Suppressor macrophage treated with lipopolysaccharide for 1 hour (primary cell): ENCODE data around the gene ABI2.

Experiments used
- DNase-seq, 3 donors: peaks; one replicate each; pipeline ENCODE4 v3.0.0-alpha.2; 2020 to 2022

The ABI2 gene

DNA sequence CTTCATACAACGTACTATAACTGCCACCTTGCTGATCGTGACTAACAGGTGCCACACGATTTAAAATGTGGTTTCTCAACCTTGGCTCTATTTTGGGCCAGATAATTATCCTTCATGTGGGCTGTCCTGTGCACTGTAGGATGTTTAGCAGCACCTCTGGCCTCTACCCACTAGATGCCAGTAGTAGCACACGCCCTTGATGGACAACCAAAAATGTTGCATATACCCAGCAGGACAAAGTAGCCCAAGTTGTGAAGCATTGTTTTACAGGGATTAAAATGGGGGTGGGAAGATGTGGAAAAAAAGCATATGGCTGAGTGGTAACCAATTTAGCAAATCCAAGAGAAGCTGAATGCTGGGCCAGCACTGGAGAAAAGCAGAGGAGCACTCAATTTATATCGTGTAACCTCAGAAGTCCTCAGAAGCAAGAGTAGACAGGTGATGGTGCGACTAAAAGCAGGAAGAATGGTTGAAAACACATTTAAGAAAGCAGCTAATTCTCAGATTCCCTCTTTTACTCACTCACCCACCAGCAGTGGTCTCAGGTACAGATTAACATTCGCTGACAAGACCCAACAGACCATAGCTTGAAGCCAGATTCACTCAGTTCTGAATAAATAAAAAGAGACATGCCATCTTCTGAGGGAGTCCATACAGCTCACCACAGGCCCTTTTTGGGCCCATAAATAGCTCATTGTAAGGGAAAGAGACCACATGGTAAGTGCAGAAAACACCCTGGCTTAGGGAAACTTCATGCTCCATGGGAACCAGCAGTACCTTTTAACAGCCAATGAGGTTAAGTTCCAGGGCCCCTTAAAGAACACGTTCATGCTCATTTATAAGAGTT, 156.3 kb downstream of the ABI2 start:
- DNase-seq, result peak; percentile 34 to 46 (median 45)

DNA sequence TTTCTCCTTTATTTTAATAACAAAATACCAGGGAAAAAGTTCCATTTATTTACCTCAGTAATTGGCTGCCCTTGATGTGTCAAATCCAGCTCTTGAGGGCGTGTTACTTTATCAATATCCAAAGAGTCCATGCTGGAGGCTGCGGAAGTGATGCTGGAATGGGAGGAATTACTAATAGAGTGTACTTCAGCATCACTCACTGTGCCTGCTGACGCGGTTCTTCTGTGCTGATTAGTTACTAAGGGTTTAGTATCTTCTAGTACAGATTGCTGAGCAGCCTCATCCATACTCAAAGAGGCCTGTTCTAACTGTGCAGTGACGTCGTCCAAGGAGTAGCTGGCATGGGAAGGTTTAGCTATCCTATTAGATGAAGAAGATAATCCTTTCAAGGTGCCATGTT, 161.3 kb downstream of the ABI2 start:
- no peak for DNase-seq

DNA sequence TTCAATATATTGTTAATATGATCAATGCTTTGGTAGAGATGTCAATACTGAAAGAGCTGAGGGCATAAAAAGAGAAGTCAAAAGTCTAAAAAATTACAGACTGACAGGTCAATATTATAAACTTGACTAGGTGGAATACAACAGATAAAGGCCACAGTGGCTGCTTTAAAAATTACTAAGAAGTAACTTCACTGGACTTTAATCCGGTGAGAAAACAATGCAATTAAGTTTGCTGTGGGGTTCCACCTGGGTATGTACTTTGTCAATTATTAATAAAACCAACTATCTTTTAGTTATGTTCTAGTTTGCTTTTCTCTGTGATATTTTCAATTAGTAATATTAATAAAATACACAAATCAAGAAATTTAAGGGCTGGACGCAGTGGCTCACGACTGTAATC, 162.2 kb downstream of the ABI2 start:
- DNase-seq, result no peak

DNA sequence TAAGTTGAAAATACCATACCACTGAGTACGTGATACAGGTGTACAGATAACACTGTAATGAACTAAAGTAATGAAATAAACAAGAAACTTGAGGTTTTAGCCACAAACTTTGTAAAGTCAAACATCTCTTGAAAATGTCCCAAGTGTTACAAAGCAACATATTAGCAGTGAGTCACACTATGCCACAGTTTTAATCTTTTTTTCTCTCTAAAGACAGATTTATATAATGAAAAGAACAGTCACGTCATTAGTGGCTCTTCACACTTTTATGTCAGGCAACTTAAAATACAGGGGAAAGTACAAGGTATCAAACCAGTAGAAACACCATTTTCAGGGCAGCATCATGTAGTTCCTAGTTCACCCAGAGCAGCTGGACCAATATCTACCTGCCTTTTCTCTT, 164.8 kb downstream of the ABI2 start:
- no peak for DNase-seq
